ENCODE results near the gene EFR3B.
"Not testable (repeated sequence)": the region's sequence is repeated elsewhere in the genome, so short reads cannot be mapped to it uniquely, and the experiment has no call there.

EFR3B gene

DNA sequence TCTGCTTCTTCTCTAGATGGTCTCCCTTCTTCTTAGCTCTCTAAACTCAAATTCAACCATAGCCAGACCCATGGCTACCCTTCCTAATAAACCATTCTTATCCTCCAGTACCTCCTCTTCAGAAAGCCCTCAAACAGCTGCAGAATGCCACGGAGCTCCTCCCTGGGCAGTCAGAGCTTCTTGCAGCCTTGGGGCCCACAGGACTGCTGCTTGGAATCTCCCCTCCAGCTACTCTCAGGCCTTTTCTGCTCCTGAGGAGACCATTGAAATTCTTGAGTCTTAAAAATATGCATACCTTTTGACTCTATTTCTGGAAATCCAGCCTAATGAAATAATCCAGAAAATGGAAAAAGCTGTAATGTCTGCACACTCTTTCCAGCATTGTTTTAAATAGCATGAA, 30.7 kb downstream of the EFR3B start:
- no peak for DNase-seq (ENCODE audit: low read depth)

DNA sequence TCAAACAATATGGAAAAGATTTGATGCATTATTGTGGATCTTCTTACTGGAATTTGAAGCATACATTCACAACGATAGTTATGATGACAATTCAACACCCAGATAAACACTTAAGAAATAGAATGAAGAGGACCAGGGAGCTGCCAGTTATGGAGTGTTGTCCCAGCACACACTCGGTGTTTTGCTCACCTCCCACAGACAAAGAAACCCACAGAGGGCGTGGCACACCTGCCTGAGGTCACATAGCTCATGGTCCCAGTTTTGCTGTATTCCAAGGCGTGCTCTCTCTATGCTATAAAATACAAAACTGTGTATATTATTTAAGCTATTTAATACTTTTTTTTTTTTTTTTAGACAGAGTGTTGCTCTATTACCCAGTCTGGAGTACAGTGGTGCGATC, 31.1 kb downstream of the EFR3B start:
- DNase-seq (ENCODE audit: low read depth), result no peak

DNA sequence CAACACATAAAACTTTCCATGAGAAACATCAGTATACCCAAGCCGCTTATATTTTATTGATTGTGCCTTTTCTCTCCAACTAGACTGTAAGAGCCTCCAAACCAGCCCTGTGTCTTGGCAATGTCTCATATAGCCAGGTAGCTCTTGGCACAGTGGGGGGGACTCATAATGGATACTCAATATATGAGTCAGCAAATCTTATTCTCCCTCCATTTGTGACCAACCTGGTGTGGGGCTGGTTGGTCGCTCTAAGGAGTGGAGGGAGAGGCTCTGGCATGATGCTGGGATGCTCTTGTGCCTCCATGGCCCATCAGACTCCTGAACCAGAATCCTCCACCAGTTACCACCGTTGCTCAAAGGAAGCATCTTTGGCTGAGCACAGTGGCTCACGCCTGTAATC, 32.0 kb downstream of the EFR3B start:
- no peak for DNase-seq (ENCODE audit: low read depth)

DNA sequence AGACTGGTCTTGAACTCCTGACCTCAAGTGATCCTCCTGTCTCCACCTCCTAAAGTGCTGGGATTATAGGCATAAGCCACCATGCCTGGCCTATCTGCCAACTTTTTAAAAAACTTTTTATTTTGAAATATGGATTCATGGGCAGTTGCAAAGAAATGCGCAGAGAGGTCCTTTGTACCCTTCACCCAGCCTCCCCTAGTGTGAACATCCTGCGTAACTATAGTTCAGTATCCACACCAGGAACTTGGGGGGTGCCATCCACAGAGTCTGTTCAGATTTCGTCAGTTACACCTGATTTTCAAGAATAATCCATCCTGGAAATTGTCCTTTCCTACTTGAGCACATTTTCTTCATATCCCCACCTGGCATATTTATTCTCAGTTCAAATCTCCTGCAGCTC, 33.0 kb downstream of the EFR3B start:
- DNase-seq (ENCODE audit: low read depth), result no peak

DNA sequence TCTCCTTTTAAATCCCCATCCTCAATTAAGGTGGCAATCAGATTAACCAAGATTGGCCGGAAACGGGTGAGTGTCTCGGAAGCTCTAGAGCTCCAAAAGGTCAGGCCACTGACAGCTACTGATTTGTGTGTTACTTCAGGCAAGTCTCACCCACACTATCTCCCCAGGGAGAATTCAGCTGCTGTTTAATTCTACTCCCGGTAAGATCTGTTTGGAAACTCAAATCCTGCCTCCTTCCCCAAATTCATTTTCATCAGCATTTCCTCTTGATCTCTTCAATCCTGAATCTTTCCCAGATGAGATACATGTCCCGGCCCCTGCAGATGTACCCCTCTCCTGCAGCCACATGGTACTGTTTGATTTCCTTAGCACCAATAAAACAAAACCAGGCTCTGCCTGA, 34.9 kb downstream of the EFR3B start:
- DNase-seq (ENCODE audit: low read depth), result no peak

DNA sequence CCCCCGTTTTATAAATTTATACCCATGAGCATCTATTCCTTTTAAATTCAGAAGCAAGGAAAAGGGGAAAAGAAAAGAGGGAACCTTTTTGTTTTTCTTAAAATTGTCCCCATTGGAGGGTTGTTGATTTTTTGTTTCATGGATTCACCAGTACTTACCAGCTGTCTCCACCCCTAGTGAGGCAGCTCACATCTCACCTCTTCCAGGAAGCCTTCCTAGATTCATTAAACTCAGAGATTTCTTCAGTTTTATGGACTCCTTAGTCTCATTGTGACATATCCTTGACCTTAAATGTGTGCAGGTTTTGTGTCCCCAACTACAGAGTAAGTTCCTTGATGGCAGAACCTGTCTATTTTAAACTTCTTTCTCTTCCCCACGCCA, 35.9 kb downstream of the EFR3B start:
- no peak for DNase-seq (ENCODE audit: low read depth)

DNA sequence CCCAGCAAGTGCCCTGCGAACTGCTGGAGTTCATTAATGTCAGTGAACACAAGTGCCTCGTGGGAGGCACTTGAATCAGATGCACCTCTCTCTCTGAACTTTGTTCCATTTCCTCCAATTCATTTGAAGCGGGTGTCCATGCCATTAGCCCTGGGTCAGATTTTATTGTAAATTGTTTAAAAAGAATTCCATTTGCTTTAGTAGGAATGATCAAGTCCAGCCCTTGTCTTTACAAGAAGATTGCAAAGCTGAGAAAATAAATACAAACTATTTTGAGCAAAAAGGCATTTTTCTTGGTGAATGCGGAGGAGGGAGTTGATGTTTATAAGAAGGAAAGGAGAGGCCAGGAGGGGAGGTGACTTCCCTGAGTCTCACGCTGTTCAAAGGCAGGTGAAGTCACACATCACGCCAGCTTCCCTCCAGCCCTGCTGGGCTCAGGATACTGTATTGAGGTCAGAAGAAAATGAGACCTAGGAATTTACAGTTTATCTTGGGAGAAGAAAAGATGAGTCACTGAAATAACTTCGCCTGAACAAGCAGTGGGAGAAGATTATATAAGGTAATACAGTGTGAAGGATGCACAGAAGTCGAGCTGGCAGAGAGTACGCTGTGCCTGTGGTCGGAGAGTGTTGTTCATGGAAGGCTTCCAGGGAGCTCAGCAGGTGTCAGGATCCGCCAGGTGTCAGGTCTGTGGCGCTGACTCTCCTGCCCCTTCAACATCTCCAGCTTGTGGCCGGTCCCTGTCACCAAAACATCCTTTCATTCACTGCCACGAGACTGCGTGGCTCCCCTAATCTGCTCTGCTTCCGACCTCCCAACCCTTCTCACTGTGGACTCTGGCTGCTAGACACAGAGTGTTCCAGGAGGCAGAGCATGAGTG, 36.5 kb downstream of the EFR3B start:
- no peak for DNase-seq (ENCODE audit: low read depth)

DNA sequence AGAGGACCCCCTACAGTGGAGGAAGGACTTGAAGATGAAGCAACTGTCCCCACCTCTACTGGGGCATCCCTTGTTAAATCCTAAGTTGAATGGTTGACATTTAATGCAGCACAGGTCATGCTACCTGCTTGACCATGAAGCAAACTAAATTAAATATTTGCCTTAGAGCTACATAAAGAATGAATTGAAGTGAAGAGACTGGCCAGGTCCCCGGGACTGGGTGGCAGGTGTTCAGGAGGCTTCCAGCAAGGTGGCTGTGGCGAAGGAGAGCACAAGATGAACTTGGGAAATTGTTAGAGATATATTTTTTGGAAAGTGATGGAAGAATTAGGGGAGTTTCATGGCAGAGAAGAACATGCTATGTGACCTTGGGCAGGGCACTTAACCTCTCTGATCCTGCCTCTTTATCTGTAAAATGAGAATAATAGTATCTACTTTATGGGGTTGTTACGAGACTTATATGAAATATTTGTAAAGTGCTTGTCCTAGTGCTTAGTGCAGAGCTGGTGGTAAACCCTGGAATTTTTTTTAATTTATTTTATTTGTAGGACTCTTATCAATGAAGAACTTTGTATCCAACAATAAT, 37.3 kb downstream of the EFR3B start:
- no peak for DNase-seq (ENCODE audit: low read depth)

DNA sequence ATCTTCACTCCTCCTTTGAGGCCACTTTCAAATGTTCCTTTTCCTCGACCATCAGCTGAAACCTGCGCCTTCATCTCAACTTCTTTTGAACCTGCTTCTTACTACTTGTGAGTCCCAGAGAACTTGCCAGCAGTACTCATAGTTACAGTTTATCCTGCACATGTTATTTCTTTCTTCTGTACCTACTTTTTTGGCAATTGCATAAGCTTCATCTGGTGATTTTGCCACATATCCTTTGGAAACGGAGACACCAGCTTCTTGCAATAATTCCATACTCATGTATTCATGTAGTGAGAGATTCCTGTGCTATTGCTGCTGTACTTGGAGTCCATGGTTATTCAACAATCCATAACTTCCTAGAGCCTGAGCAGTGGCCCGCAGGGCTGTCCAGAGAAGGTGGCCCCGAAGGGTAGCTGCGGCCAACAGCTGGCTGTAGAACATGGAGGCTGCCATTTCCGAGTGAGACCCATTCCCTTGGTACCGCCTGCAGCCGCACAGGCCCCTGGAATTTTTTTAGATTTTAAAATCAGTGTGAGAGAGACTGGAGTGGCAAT, 39.4 kb downstream of the EFR3B start:
- no peak for DNase-seq (ENCODE audit: low read depth)

DNA sequence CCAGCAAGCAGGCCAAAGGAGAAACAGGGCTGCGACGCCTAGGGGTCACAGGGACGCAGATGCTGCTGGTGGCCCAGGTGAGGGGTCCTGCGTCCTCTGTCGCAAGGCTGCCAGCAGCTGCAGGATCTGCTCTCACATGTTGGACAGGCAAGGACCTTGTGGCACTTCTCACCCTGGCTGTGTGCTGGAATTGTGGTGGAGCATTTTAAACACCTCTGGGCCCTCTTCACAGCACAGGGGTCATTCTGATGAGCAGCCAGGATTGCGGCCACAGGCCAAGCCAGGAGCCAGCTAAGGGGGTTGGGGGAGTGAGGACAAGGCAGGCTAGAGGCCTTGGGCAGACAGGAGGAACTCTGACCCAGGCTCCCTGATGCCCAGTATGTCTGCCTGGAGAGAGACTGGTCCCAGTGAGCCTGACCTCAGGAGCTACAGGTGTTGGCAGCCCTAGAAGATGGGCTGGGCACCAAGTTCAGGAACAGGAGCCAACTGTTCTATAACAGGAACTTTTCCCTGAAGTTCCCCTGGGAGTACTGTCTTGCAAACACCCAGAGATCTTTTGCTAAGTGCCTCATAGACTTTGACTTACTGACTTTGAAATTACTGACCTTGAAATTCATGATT, 40.2 kb downstream of the EFR3B start:
- DNase-seq (ENCODE audit: low read depth), result no peak

DNA sequence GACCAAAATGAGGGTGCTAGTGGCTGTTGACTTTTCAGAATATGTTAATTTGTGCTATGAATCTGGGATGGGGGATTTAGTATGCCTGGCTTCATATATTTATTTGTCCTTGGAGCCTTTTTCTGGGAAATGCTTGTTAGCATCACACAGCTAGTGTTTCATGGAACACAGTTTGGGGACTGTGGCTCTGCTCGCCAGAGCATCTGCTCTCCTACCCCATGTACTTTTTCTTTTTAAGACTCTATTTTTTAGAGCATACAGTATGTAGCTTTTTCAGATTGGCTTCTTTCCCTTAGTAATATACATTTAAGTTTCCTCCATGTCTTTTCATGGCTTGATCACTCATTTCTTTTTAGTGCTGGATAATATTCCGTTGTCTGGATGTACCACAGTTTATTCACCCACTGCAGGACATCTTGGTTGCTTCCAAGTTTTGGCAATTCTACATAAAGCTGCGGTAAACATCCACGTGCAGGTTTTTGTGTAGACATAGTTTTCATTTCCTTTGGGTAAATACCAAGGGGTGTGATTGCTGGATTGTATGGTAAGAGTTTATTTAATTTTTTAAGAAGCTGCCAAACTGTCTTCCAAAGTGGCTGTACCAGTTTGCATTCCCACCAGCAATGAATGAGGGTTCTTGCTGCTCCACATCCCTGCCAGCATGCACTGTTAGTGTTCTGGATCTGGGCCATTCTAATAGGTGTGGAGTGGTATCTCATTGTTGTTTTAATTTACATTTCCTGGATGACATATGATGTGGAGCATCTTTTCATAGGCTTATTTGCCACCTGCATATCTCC, 44.1 kb downstream of the EFR3B start:
- no peak for DNase-seq (ENCODE audit: low read depth)

DNA sequence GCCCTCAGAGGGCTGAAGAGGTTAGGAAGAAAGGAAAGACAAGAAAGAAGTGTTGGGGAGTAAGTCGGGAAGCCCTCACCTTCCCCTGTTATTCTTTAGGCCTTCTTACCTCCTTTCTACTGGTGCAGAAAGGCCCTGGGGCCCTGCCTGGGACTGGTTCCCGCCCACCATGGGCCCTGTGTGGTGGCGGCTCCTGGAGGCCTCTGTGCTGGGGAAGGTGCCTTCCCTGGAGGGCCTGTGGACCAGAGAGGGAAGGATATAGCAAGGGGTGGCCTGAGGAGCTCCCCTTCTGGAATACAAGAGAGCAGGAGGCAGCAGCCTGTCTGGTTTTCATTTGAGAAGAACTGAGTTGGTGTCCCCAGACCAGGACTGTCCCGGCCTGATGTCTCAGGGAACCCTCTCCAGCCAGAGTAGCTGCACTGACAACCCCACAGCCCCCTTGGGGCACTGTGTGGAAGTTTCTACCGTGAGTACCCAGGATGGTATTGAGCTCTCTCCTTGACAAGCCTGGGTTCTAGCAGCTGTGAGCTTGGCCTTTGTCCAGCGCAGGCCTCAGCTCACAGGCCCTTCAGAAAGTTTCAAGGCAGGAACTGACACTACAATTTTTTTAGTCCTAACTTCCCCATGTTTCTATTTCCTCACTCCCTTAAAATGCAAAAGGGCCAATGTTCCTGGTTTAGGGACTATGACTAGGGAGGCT, 47.1 kb downstream of the EFR3B start:
- no peak for DNase-seq (ENCODE audit: low read depth)

DNA sequence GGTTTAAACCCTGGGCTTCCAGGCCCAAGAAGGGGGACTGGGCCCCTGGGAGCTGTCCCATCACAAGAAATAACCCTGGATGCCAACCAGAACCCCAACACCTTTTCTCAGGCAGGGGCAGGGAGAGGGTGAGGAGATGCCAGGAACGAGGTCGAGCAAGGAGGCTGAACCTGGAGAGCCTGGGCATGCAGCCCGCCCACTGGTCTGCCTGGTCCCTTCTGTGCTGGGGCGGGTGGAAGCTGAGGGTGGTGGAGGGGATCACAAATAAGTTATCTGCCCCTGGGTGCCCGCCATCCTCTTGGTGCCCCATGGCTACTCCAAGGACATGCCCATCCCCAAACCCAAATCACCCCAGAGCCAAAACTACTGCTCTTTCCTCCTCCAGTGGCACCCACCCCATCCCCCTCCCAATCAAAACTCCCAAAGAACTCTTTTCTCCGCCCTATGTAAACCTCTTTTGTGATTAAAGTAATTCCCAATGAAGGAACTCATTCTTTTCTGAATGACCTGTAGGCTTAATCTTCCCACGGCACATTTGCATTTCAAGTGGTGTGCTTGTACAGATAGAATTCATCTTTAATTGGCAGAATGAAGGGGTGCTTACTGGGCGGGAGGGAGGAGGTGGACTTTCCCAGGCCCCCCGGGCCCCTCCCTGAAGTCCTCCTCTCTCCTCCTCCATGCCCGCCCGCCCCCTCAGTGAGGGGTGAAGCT, 47.9 kb downstream of the EFR3B start:
- DNase-seq (ENCODE audit: low read depth), result no peak

DNA sequence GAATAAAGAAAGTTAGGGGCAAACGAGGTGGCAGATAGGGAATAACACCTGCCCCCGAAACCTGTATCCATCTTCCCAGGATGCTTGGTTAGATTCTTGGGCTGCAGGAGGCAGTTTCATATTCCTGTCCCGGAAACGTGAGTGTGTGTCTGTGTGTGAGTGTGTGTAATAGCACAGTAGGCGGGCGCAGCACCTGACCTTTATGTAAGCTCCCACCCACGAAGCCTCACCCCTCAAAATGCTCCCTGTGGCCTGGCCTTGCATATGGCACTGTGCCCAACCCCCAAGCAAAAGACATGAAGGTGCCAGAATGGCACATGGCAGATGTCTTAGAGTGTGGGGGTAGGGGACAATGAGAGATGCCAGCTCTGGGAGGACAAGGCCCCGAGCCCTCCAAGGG, 48.9 kb downstream of the EFR3B start:
- no peak for DNase-seq (ENCODE audit: low read depth)

DNA sequence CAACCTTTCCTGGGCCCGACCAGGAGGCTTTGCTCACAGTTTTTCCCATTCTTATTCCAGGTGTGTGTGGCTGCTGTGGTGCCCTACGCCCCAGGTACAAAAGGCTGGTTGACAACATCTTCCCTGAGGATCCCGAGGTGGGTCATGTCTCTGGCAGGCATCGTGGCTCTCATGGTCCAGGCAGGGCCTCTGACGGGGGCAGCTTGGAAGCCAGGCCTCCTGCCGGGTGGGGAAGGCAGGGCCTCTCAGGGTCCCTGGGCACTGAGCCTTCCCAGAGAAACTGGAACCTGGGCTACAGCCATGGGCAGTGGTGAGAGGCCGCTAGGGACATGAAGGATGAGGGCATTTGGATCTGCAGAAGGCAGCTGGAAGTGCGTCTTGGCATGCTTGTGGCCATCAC, 49.4 kb downstream of the EFR3B start:
- DNase-seq (ENCODE audit: low read depth), result no peak

DNA sequence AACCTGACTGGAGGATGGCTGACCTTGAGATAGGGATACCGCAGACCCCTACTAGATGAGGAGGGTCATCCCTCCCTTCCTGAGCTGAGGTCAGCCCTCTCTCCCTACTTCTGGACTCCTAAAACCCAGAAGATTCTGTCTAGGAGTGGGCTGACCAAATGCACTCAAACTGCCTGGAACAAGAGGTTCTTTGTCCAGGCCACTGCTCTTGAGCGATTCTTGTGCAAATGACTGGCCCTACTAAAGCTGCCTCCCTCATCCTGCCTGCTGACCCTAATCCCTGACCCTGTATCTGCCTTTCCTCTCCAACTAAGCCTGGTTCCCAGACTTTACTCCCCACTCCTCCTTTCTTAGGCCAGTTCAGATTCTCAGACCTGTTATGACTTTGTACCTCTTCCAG, 56.2 kb downstream of the EFR3B start:
- no peak for DNase-seq (ENCODE audit: low read depth)

DNA sequence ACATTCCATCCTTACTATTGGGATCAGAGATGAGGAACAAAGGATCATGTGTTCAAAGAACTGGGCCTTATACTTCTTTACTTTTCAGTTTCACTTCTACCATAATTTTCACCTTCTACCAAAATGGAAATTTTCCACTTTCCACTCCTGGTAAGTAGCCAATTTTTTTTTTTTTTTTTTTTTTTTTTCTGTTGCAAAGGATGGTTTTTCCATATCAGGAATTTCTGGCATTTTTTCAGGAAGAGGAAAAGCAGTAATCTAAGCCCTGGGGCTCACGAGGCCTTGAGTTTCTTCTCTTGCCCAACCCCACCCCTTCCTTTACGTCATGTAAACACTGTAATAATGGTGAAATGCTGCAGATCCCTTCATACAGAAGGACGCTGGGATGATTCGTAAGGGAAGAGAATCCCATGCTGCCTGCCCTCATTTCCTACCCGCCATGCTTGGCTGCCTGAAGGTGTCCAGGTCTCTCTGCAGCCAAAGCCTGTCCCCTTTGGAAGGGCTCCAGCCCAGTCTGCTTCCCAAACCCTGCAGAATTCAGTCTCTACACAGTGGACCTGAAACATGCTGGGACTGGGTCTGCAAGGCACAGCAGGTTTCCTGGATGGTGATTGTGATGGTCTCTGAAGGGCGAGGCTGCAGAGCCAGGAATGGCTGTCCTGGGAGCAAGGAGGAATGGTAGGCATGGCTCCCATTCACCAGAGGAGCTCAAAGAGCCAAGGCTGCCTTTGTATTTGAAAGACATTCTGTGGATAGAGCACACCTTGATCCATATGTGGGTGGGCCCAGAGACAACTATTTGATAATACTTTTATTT, 57.0 kb downstream of the EFR3B start:
- DNase-seq (ENCODE audit: low read depth), result no peak

DNA sequence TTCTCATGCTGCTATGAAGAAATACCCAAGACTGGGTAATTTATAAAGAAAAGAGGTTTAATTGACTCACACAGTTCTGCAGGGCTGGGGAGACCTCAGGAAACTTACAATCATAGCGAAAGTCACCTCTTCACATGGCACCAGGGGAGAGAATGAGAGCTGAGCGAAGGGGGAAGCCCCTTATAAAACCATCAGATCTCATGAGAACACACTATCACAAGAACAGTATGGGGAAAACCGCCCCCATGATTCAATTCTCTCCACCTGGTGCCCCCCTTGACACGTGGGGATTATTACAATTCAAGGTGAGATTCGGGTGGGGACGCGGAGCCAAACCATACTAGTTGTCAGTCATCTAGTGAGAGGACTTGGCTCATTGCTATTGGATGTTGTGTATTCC, 60.5 kb downstream of the EFR3B start:
- not testable (repeated sequence) for DNase-seq (ENCODE audit: low read depth)

DNA sequence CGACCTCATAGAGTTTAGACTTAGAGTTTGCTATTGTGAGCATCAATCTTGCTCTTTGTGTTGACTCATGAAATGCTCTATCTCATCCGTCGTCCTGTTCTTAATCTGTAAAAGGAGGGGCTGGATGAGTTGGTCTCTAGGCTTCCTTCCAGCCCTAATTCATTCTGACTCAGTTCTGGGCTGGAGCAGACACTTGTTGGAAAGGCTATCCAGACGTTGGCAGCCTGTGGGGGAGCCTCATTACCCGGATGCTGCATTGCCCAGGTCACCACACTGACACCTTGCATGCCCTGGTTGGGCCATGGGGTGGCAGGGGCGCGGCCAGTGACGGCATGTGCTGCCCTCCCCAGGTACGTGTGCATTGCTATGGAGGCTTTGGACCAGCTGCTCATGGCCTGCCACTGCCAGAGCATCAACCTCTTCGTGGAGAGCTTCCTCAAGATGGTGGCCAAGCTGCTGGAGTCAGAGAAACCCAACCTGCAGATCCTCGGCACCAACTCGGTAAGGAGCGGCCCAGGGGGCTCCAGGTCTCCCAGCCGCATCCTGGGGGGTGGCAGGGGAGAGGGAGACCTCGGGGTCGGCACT, 61.5 kb downstream of the EFR3B start:
- no peak for DNase-seq (ENCODE audit: low read depth)

DNA sequence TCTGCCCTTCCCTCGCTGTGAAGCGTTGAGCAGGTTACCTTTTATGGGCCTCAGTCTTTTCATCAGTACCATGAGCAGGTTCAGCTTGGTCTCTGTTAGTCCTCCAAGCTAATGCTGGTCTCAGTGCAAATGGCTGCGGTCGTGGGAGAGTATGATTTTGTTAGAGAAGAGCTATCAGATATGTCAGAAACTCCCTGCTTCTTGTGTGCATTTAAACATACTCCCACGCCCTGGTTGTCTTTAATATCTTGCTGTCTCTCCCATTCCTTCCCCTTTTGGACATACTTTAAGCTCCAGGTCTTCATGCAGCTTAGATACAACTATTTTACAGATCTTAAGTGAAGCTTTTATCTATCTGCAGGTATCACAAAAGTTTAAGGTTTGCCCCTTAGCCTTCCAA, 62.9 kb downstream of the EFR3B start:
- no peak for DNase-seq (ENCODE audit: low read depth)

Measured in T-helper 22 cell (primary cell).